Activated CD4-positive, alpha-beta T cell treated with anti-CD3 and anti-CD28 coated beads, Interleukin-2, amount 10 ng/mL, durations not matched to agents 24 days and 14 days (primary cell): Measurements from ENCODE around the gene LSM14B. TPM values are rescaled to one million over a fixed set of nuclear protein-coding genes. Genes with fewer than 3 reads are reported as not detected.

Experiments
- DNase-seq: peaks from one replicate; pipeline ENCODE4 v3.0.0; 2022
- H3K27ac Mint-ChIP-seq: one replicate; pipeline ENCODE4 v1.8.0; 2022; ENCODE audit warnings: mild to moderate bottlenecking, mixed read lengths
- H3K27me3 Mint-ChIP-seq: one replicate; pipeline ENCODE4 v1.8.0; 2022; ENCODE audit warnings: mixed read lengths
- H3K36me3 Mint-ChIP-seq: one replicate; pipeline ENCODE4 v1.8.0; 2022; ENCODE audit warnings: low read depth, mild to moderate bottlenecking, mixed read lengths
- H3K4me1 Mint-ChIP-seq: one replicate; pipeline ENCODE4 v1.8.0; 2021; ENCODE audit warnings: mixed read lengths
- H3K4me3 Mint-ChIP-seq: one replicate; pipeline ENCODE4 v1.8.0; 2022; ENCODE audit warnings: mild to moderate bottlenecking, moderate library complexity, mixed read lengths
- H3K9me3 Mint-ChIP-seq: one replicate; pipeline ENCODE4 v1.8.0; 2021; ENCODE audit warnings: mixed read lengths
- intact Hi-C: fragments of 100-400 bp; cut with micrococcal nuclease; formaldehyde crosslinking; loops from one replicate; pipeline ENCODE4 v1.15.1; 2023
- total RNA-seq: library from RNA; stranded (reverse); gene quantifications from 2 replicates; pipeline ENCODE4 v1.2.3, GENCODE V29; 2022

LSM14B gene
- total RNA-seq, 1 donor from 2014 or later = 45.3 TPM

DNA sequence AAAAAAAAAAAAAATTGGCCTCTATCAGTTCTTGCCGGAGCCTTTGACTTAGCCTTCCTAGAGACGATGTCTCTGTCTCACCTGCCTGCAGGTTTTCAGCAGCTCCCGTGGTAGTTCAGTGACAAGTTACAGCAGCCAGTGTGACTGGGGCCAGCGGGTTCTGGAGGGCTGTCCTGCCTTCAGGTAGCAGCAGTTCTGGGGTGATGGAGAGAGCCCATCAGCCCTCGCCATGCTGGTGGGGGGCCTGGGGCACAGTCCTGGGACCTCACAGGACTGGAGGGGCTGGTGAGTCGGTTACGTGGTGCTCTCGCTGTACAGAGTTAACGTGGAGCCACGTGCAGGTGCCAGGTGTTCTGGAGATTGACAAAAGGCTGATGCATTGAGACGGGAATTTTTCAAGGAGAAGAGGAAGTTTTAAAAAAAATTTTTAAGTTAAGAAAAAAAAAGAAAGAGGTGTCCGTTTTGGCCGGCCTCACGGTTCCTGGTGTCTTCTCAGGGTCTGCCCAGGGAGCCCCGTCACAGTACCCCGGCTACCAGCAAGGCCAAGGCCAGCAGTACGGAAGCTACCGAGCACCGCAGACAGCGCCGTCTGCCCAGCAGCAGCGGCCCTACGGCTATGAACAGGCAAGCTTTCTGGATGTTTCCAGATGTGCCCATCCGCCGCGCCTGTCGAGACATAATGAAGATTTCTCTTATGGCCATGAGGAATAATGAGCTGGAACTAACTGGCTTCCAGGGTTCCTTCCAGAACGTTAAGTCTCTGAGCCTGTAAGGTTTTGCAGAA lies 51.9 kb downstream of the LSM14B start:
- no peak for DNase-seq
- H3K36me3 Mint-ChIP-seq = peaks cover 21% of the 10 kb centered on the region
- no peaks in the 10 kb centered on the region for H3K9me3 Mint-ChIP-seq
- no peak overlapping the region for H3K4me3 Mint-ChIP-seq
- intact Hi-C loops = no loop called here
- no peaks in the 10 kb centered on the region for H3K27me3 Mint-ChIP-seq
- no peaks in the 10 kb centered on the region for H3K4me1 Mint-ChIP-seq
- H3K27ac Mint-ChIP-seq = no peak overlapping the region

DNA sequence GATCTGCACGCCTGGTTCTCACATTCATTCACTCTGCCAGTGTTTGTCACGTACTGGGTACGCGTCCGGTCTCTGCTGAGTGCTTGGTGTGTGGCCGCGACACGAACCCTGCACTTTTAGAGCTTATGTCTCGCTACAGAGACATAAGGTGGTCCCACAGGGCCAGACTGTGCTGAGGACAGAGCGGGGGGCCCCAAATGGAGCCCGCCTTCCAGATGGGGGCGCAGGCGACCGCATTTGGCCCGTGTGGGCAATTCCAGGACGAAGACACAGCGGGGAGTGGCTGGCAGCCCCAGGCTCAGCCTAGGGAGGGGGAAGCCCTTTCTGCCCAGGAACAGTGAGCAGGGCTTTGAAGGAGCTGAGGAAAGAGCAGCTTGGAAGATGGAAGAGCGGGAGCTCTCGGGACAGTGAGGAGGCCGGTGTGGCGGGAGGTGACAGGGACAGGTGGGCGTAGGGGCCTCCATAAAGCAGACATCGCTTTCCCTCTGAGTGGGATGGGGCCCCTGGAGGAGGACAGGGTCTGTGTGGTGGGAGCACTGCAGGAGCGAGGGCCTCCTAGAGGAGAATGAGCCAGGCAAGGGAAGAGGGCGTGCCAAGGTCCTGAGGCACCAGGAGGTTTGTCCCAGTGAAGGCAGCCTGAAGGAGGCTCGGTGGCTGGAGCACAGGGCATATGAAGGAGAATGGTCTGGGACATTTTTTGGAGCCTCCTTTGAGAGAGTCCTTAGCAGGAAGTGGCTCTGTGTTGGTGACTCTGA lies 52.8 kb downstream of the LSM14B start:
- Mint-ChIP-seq H3K27ac (peak overlapping the region; percentile 57), H3K4me3 (no peak overlapping the region), H3K9me3 (no peaks in the 10 kb centered on the region), H3K36me3 (peaks cover 19% of the 10 kb centered on the region), H3K27me3 (no peaks in the 10 kb centered on the region), H3K4me1 (no peaks in the 10 kb centered on the region)
- DNase-seq = no peak
- intact Hi-C loops = no loop called here

DNA sequence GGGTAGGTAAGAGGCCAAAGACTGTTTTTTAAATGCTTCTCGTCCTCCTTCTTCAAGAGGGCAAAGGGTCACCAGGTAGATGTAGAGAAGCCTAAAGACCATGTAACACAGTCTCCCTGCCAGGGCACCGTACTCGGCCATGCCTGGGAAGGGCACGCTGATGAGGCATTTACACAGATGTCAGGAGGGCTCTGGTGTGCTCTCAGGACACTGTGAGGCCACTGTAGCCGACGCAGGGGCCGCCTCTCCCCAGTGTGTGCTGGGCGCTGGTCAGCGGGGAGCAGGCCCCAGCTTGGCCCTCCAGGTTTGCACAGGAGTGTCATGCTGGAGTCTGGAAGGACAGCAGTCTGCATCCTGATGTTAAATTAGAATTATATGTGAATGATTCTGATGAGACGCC lies 53.4 kb downstream of the LSM14B start:
- H3K9me3 Mint-ChIP-seq = no peaks in the 10 kb centered on the region
- intact Hi-C loops = no loop called here
- peaks cover 22% of the 10 kb centered on the region for H3K36me3 Mint-ChIP-seq

DNA sequence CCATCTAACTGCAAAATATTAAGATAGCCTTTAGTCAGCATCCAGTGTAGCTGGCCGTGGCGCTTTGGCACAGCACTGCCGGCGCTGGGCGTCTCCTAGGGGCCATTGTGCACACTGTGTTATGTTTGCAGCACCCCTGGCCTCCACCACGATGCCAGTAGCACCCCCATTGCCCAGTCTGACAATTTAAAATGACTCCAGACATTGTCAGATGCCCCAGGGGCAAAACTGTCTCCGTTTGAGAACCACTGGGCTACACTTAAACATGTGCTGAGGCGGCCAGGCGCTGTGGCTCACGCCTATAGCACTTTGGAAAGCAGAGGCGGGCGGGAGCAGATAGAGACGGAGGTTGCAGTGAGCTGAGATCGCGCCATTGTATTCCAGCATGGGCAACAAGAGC lies 54.6 kb downstream of the LSM14B start:
- Mint-ChIP-seq H3K4me1 (peaks cover 3% of the 10 kb centered on the region), H3K36me3 (peaks cover 22% of the 10 kb centered on the region), H3K4me3 (no peak overlapping the region), H3K27me3 (no peaks in the 10 kb centered on the region), H3K9me3 (no peaks in the 10 kb centered on the region), H3K27ac (no peak overlapping the region)
- intact Hi-C loops = no loop called here
- no peak for DNase-seq

More for the DNA sequence above, 53.4 kb downstream of the LSM14B start:
- no peak for DNase-seq
- Mint-ChIP-seq H3K27me3 (no peaks in the 10 kb centered on the region), H3K27ac (no peak overlapping the region), H3K4me3 (no peak overlapping the region), H3K4me1 (no peaks in the 10 kb centered on the region)

DNA sequence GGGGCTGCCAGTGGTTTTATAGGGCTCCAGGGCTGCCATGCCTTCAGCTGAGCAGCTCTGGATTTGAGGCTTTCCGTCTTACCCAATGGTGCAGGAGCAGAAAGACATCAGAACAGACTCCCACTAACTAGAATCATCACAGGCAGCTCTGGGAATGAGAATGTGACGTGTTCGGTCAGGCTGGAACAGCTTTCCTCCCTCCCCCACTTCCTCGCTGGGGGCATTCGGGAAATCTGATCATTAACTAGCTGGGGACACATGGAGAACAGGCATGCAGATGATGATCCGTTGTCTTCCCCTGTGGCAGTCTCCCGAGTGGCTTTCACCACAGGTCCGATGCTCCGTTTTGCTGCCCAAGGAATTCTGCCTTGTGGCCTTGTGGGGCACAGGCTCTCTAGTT lies 55.0 kb downstream of the LSM14B start:
- H3K36me3 Mint-ChIP-seq = peaks cover 24% of the 10 kb centered on the region
- intact Hi-C loops = no loop called here
- no peak overlapping the region for H3K27ac Mint-ChIP-seq

DNA sequence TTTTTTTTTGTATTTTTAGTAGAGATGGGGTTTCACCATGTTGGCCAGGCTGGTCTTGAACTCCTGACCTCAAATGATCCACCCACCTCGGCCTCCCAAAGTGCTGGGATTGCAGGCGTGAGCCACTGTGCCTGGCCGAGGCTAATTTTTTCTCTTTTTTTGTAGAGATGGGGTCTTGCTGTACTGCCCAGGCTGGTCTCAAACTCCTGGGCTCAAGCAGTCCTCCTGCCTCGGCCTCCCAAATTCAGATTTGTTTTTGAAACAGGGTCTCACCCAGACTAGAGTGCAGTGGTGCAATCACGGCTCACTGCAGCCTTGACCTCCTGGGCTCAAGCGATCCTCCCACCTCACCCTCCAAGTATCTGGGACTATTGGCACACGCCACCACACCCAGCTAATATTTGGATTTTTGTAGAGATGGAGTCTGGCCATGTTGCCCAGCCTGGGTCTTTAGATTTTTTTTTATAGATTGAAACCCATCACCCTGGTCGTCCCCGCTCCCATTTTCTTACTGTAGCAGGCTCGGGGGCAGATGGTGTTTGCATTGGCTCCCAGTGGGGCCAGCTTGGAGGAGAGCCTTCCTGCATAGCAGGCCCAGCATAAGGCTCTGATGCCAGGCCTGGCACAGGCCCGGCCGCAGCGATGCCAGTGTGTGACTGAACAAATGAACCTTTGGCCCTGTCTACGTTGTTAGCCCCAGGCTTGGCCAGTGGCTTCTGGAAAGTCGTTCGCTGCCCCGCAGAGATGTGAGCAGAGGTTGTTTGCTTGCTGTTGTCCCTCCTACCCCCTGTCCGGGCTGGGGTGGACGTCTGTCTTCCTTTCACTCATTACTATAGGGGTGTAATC lies 56.3 kb downstream of the LSM14B start:
- Mint-ChIP-seq H3K36me3 (peaks cover 30% of the 10 kb centered on the region), H3K4me1 (peaks cover 8% of the 10 kb centered on the region), H3K27me3 (no peaks in the 10 kb centered on the region), H3K4me3 (no peak overlapping the region), H3K27ac (no peak overlapping the region), H3K9me3 (no peaks in the 10 kb centered on the region)
- intact Hi-C loops = no loop called here
- no peak for DNase-seq

More for the DNA sequence above, 55.0 kb downstream of the LSM14B start:
- Mint-ChIP-seq H3K4me3 (no peak overlapping the region), H3K9me3 (no peaks in the 10 kb centered on the region), H3K27me3 (no peaks in the 10 kb centered on the region), H3K4me1 (peaks cover 6% of the 10 kb centered on the region)
- no peak for DNase-seq

DNA sequence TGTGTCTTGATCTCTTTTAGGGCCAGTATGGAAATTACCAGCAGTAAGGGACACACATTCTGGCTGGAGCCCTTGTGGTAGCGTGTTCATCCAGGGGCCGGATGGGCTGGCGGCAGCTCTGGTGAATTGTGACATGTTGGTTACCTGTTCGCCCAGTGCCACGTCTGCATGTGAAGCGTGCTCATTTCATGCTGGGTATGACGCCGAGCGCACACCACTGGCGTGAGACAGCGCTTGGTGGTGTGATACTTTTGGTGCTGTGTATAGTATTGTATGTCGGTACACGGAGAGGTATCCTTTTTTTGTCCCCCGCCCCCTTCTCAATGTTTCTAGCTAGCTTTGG lies 56.9 kb downstream of the LSM14B start:
- Mint-ChIP-seq H3K4me1 (peaks cover 13% of the 10 kb centered on the region), H3K27me3 (no peaks in the 10 kb centered on the region), H3K9me3 (no peaks in the 10 kb centered on the region), H3K27ac (no peak overlapping the region), H3K36me3 (peaks cover 27% of the 10 kb centered on the region), H3K4me3 (no peak overlapping the region)
- no peak for DNase-seq
- intact Hi-C loops = no loop called here

DNA sequence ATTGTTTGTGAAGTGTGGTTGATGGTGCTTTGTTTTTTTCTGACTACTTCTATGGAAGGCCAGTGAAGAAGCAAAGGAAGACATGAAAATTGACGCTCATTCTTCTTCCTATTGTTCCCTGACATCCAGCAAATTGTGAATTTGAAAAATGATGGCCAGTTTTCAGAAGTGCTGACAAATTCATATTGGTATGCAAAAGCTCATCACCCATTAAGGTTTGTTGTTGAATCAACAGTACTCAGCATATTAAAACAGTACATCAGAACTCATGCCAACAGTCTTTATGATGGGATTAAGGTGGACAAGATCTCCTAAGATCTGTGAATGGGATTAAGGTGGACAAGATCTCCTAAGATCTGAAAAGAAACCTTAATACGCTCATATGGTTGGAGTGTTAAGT lies 59.5 kb downstream of the LSM14B start:
- peaks cover 14% of the 10 kb centered on the region for H3K36me3 Mint-ChIP-seq
- no peak for DNase-seq
- H3K27me3 Mint-ChIP-seq = no peaks in the 10 kb centered on the region
- no peaks in the 10 kb centered on the region for H3K9me3 Mint-ChIP-seq
- peak overlapping the region; percentile 92 for H3K4me3 Mint-ChIP-seq
- H3K4me1 Mint-ChIP-seq = peaks cover 22% of the 10 kb centered on the region
- peak overlapping the region; percentile 95 for H3K27ac Mint-ChIP-seq
- intact Hi-C loops = loop anchor here (1.0 to 2.0 kb wide), 4 partner anchors 21 to 121 kb away; partner anchors contain the start of genes ADRM1, LSM14B, PSMA7 and SS18L1

DNA sequence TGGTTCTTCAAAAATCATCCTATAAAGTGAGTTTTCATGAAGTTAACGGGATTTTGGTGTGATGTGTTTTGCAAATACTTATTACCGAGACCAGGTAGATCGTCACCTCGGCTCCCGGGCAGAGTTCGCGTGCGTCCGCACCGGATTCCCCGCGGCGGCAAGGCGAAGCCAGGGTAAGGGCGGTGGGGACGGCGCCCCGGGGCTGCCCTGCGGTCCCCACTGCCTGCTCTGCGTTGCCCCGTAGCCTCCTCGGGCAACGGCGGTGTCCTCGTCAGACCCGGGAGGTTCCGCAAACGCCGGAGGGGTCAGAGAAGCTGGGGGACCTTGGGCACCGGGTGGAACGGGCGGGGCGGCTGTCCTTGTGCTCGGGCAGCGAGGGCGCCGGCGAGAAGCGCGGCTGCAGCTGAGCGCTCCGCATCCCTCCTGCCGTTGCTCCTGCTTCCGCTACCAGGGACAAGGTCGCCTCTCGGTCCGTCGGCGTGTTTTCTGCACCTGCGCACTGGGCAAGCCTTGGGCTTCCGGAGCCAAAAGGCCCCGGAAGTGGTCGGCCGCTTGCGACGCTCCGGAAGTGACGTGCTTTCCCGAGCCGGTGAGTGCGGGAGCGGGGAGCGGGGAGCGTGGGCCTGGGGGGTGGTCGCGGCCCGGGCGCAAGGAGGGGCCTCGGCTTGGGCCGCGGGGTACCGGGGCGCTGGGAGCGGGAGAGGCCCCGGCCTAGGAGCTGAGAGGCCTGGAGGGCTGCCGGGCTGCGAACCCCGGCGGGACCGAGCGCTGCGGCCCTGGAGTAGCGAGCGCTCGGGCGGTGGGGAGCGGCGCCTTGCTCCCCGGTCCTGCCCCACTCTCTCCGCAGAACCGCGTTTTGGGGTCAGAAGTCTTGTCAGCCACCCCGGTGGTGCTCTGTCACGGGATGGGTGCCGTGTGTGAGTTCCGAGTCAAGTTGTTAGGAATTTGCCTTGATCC lies 60.5 kb downstream of the LSM14B start, which contains the start of gene MTG2:
TSS of gene MTG2 (plus strand) at position 560 of the 957 bp plus-strand sequence. CDS start 10,393 bp downstream, outside the sequence.
- H3K4me1 Mint-ChIP-seq = peaks cover 25% of the 10 kb centered on the region
- peak within 1 kb of the TSS; percentile 95 for H3K27ac Mint-ChIP-seq
- no peaks in the 10 kb centered on the region for H3K9me3 Mint-ChIP-seq
- DNase-seq = peak; percentile 99
- H3K27me3 Mint-ChIP-seq = no peaks in the 10 kb centered on the region
- peaks cover 14% of the 10 kb centered on the region for H3K36me3 Mint-ChIP-seq
- H3K4me3 Mint-ChIP-seq = peak within 1 kb of the TSS; percentile 92
- intact Hi-C loops = loop anchor here (1.0 to 2.0 kb wide), 5 partner anchors 22 to 120 kb away; partner anchors contain the start of genes ADRM1, LSM14B, OSBPL2 and PSMA7

DNA sequence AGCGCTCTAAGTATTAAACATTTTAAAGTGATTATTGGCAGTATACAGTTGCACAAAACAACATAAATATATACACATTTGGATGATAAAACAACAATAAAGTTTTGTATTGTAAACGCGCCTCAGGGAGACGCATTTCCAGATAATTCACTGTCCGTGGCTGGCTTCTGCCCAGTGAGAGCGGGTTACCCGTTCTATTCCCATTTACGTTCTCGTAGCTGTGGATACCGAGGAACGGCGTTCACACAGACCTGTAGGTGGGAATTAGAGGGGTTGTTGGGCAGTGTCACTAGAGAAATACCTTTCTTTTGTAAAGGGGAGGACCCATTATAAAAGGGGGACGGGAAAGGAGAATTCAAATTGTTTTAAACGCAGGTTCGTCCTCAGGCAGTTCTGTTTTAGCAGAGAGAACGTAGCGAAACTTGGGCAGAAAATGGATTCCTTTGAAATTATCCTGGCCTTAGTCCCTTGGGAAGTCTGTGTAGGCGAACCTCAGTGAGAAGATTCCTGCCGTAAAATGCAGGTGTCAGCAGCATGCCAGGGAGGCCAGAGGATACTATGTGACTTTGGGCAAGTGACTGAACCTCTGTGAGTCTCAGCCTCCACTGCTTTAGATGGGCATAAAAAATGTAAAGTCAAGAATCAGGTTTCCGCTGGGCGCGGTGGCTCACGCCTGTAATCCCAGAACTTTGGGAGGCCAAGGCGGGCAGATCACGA lies 61.3 kb downstream of the LSM14B start:
- intact Hi-C loops = loop anchor here (1.0 to 2.0 kb wide), 3 partner anchors 23 to 119 kb away; partner anchors contain the start of genes ADRM1 and OSBPL2
- Mint-ChIP-seq H3K9me3 (no peaks in the 10 kb centered on the region), H3K36me3 (peaks cover 14% of the 10 kb centered on the region), H3K27me3 (no peaks in the 10 kb centered on the region), H3K27ac (peak overlapping the region; percentile 87), H3K4me1 (peaks cover 25% of the 10 kb centered on the region), H3K4me3 (peak overlapping the region; percentile 92)
- DNase-seq = peak; percentile 62
